ENCODE measurements around the gene TCF7L2.
A peak's percentile ranks its signal among the peaks of the same experiment; 100 is the strongest.

Gene TCF7L2

GRCh38 chr10:113153493-113154102 is 203.6 kb downstream of the TCF7L2 start:
- TF ChIP-seq POLR2AphosphoS5 (IDR thresholded peaks at IDR 0.05; ENCODE audit: low read depth, low read length) (no peak), FOXP2 (optimal IDR thresholded peaks at IDR 0.05; ENCODE audit: borderline replicate concordance, extremely low read depth, extremely low read length, insufficient read depth) (no peak), SIN3A (IDR thresholded peaks at IDR 0.05; ENCODE audit: borderline replicate concordance, insufficient read depth, low read length) (no peak)

GRCh38 chr10:113157441-113157840 is 207.4 kb downstream of the TCF7L2 start:
- TF ChIP-seq FOXP2 (optimal IDR thresholded peaks at IDR 0.05; ENCODE audit: borderline replicate concordance, extremely low read depth, extremely low read length, insufficient read depth) (no peak), POLR2AphosphoS5 (IDR thresholded peaks at IDR 0.05; ENCODE audit: low read depth, low read length) (no peak), TAF1 (IDR thresholded peaks at IDR 0.05; ENCODE audit: borderline replicate concordance, insufficient read depth, low read length) (no peak), REST (IDR thresholded peaks at IDR 0.05; ENCODE audit: insufficient read depth in 1 of 2, low read depth in 2 of 2, low read length in 2 of 2) (no peak), SIN3A (IDR thresholded peaks at IDR 0.05; ENCODE audit: borderline replicate concordance, insufficient read depth, low read length) (no peak)

GRCh38 chr10:113158183-113158582 is 208.1 kb downstream of the TCF7L2 start:
- no peak for TF ChIP-seq POLR2AphosphoS5 (IDR thresholded peaks at IDR 0.05; ENCODE audit: low read depth, low read length)
- TF ChIP-seq TAF1 (IDR thresholded peaks at IDR 0.05; ENCODE audit: borderline replicate concordance, insufficient read depth, low read length), result no peak
- no peak for TF ChIP-seq REST (IDR thresholded peaks at IDR 0.05; ENCODE audit: insufficient read depth in 1 of 2, low read depth in 2 of 2, low read length in 2 of 2)
- TF ChIP-seq SIN3A (IDR thresholded peaks at IDR 0.05; ENCODE audit: borderline replicate concordance, insufficient read depth, low read length), result no peak
- no peak for TF ChIP-seq FOXP2 (optimal IDR thresholded peaks at IDR 0.05; ENCODE audit: borderline replicate concordance, extremely low read depth, extremely low read length, insufficient read depth)

- no peak for TF ChIP-seq REST (IDR thresholded peaks at IDR 0.05; ENCODE audit: insufficient read depth in 1 of 2, low read depth in 2 of 2, low read length in 2 of 2)
- no peak for TF ChIP-seq FOXP2 (optimal IDR thresholded peaks at IDR 0.05; ENCODE audit: borderline replicate concordance, extremely low read depth, extremely low read length, insufficient read depth)
Observed at GRCh38 chr10:113159563-113159962, 209.5 kb downstream of the TCF7L2 start.

- TF ChIP-seq POLR2AphosphoS5 (IDR thresholded peaks at IDR 0.05; ENCODE audit: low read depth, low read length) (peak; percentile 9; the same call in 1 of the 2 replicates), FOXP2 (optimal IDR thresholded peaks at IDR 0.05; ENCODE audit: borderline replicate concordance, extremely low read depth, extremely low read length, insufficient read depth) (no peak)
Observed at GRCh38 chr10:113160641-113161040, 210.6 kb downstream of the TCF7L2 start.

GRCh38 chr10:113161066-113161465 is 211.0 kb downstream of the TCF7L2 start:
- TF ChIP-seq POLR2AphosphoS5 (IDR thresholded peaks at IDR 0.05; ENCODE audit: low read depth, low read length) (no peak), FOXP2 (optimal IDR thresholded peaks at IDR 0.05; ENCODE audit: borderline replicate concordance, extremely low read depth, extremely low read length, insufficient read depth) (no peak), SIN3A (IDR thresholded peaks at IDR 0.05; ENCODE audit: borderline replicate concordance, insufficient read depth, low read length) (no peak), TAF1 (IDR thresholded peaks at IDR 0.05; ENCODE audit: borderline replicate concordance, insufficient read depth, low read length) (no peak), REST (IDR thresholded peaks at IDR 0.05; ENCODE audit: insufficient read depth in 1 of 2, low read depth in 2 of 2, low read length in 2 of 2) (no peak)

Data from PFSK-1 (cell line).